Measurements from ENCODE around the gene SOS2. TPM values are rescaled to one million over a fixed set of nuclear protein-coding genes. Genes with fewer than 3 reads are reported as not detected.

SOS2 gene
- total RNA-seq, 4 donors from 2014 or later = 39.4 to 50.2 (median 41.5) TPM

DNA sequence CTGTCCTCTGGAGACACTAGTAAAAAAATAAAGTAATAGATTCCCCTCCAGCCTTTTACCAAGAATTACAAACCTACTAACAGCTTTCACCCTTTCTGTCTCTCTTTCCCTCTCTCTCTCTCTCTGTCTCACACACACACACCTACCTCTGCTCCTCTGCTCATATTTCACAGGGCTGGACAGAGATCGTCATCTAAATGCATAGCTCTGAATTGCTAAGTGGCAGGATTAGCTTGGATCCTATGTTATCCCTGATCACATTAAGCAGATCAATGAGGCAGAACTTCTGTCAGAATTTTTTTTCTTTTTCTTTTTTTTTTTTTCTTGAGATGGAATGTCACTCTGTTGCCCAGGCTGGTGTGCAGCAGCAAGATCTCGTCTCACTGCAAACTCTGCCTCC, 137.9 kb downstream of the SOS2 start:
- TF ChIP-seq, protein P1, sequence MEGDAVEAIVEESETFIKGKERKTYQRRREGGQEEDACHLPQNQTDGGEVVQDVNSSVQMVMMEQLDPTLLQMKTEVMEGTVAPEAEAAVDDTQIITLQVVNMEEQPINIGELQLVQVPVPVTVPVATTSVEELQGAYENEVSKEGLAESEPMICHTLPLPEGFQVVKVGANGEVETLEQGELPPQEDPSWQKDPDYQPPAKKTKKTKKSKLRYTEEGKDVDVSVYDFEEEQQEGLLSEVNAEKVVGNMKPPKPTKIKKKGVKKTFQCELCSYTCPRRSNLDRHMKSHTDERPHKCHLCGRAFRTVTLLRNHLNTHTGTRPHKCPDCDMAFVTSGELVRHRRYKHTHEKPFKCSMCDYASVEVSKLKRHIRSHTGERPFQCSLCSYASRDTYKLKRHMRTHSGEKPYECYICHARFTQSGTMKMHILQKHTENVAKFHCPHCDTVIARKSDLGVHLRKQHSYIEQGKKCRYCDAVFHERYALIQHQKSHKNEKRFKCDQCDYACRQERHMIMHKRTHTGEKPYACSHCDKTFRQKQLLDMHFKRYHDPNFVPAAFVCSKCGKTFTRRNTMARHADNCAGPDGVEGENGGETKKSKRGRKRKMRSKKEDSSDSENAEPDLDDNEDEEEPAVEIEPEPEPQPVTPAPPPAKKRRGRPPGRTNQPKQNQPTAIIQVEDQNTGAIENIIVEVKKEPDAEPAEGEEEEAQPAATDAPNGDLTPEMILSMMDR (IDR thresholded peaks at IDR 0.05; ENCODE audit: low read depth) = no peak

- TF ChIP-seq, protein P1 (IDR thresholded peaks at IDR 0.05; ENCODE audit: low read depth) = no peak
Measured at GRCh38 chr14:50092006-50092555, 139.3 kb downstream of the SOS2 start.

DNA sequence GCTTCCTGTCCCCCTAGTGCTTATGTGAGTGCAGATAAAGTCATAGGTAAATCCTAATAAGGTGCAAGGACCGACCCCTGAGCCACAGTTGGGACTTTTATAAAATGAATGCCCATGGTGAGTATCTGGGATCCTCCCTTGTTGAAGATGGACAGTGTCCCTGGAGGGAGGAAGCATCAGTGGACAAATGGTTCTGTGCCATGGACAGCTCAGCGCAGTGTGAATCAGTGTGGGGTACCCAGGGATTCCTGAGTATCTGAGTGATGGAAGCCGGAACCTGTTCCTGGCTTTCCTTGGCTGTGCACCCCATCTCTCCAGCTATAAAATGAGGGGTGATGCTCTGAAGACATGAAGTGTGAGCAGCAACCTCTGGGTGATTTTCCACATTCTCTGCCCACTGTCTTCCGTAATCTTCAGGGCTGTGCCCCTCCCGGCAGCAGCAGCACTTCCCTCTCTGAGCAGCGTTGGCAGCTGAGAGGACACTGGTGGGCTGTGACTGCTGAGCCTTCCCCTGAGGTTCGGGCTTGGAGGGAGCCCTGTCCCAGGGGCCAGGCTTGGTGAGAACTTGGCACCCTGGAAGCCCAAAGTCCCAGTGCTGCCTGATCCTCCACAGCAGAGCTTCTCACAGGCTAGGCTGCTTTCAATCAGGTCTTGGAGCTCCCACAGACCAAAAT, 140.0 kb downstream of the SOS2 start:
- TF ChIP-seq, protein P1 (IDR thresholded peaks at IDR 0.05; ENCODE audit: low read depth) = no peak

- TF ChIP-seq, protein P1 (IDR thresholded peaks at IDR 0.05; ENCODE audit: low read depth) = no peak
Measured at GRCh38 chr14:50089208-50089607, 142.2 kb downstream of the SOS2 start.

DNA sequence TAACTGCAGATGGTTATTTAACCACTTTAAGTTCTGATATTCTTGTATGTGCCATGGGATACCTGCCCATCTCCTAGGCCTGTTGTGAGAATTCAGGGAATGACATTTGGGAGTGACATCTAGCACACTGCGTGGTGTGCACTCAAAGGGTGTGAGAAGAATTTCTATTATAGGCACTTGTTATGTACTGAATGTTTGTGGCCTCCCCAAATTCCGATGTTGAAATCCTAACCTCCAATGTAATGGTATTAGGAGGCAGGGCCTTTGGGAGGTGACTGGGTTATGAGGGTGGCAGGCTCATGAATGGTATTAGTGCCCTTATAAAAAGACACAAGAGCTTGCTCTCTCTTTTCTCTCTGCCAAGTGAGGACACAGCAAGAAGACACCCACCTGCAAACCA, 142.6 kb downstream of the SOS2 start:
- TF ChIP-seq, protein P1 (IDR thresholded peaks at IDR 0.05; ENCODE audit: low read depth) = no peak

GRCh38 chr14:50088117-50088515, 143.3 kb downstream of the SOS2 start:
- TF ChIP-seq, protein P1 (IDR thresholded peaks at IDR 0.05; ENCODE audit: low read depth) = no peak

- TF ChIP-seq, protein P1 (IDR thresholded peaks at IDR 0.05; ENCODE audit: low read depth) = no peak
Measured at GRCh38 chr14:50087341-50088116, 143.8 kb downstream of the SOS2 start.
